Measurements from ENCODE around the gene NXN.

DNA sequence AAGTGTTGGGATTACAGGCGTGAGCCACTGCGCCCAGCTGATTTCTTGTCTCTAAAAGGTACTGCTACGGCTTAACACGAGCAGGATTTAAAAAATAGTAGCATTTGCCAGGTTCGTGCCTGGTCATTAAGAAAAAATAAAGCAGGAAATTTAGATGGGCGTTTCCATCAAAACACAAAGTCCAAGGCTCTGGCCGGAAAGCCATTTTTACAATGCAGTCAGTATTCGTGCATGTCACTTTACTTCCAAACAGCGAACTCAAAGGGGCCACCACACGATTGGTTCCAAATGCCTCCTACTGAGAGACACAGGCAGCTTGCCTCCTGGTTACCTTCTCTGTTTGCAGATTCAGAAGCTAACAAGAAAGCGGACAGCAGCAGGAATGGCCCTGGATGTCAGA lies 131.2 kb downstream of the NXN start:
- no peak for TF ChIP-seq EP300 (IDR thresholded peaks at IDR 0.05)
- TF ChIP-seq, protein P1, sequence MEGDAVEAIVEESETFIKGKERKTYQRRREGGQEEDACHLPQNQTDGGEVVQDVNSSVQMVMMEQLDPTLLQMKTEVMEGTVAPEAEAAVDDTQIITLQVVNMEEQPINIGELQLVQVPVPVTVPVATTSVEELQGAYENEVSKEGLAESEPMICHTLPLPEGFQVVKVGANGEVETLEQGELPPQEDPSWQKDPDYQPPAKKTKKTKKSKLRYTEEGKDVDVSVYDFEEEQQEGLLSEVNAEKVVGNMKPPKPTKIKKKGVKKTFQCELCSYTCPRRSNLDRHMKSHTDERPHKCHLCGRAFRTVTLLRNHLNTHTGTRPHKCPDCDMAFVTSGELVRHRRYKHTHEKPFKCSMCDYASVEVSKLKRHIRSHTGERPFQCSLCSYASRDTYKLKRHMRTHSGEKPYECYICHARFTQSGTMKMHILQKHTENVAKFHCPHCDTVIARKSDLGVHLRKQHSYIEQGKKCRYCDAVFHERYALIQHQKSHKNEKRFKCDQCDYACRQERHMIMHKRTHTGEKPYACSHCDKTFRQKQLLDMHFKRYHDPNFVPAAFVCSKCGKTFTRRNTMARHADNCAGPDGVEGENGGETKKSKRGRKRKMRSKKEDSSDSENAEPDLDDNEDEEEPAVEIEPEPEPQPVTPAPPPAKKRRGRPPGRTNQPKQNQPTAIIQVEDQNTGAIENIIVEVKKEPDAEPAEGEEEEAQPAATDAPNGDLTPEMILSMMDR (IDR thresholded peaks at IDR 0.05) = no peak

Measured in tibial nerve (tissue), 4 donors.